GM19238 (cell line): ENCODE measurements around the gene ATP2B2.

ENCODE experiments used
- DNase-seq: peaks from one replicate; pipeline ENCODE4 v3.0.0; 2011; ENCODE audit warnings: low spot score; ENCODE audit not compliant: insufficient read length

The ATP2B2 gene

GRCh38 chr3:10285272-10286132 is 219.9 kb downstream of the ATP2B2 start:
- DNase-seq, result no peak

GRCh38 chr3:10284496-10284895 is 220.9 kb downstream of the ATP2B2 start:
- DNase-seq, result no peak

- DNase-seq, result no peak
Measured at GRCh38 chr3:10283638-10284037, 221.7 kb downstream of the ATP2B2 start.

GRCh38 chr3:10281951-10282350 is 223.4 kb downstream of the ATP2B2 start:
- no peak for DNase-seq

- no peak for DNase-seq
Measured at GRCh38 chr3:10280571-10280970, 224.8 kb downstream of the ATP2B2 start.

- DNase-seq, result no peak
Measured at GRCh38 chr3:10280177-10280529, 225.2 kb downstream of the ATP2B2 start.

- DNase-seq, result no peak
Measured at GRCh38 chr3:10279384-10280176, 225.8 kb downstream of the ATP2B2 start.

- DNase-seq, result no peak
Measured at GRCh38 chr3:10278501-10278900, 226.9 kb downstream of the ATP2B2 start.

- DNase-seq, result no peak
Measured at GRCh38 chr3:10277115-10277625, 228.2 kb downstream of the ATP2B2 start.

- no peak for DNase-seq
Measured at GRCh38 chr3:10274601-10275000, 230.8 kb downstream of the ATP2B2 start.
